NCI-H526 treated with DMSO at 0.1 percent for 48 hours (cell line): Measurements from ENCODE around the gene NFATC2.
"Not testable (repeated sequence)": the region's sequence is repeated elsewhere in the genome, so short reads cannot be mapped to it uniquely, and the experiment has no call there.

Experiments
- DNase-seq: peaks from one replicate; lab custom pipeline; 2025; lab: John Stamatoyannopoulos, UW

Gene NFATC2

GRCh38 chr20:51354191-51354768, 188.2 kb downstream of the NFATC2 start:
- DNase-seq: no peak

GRCh38 chr20:51353491-51353890, 189.0 kb downstream of the NFATC2 start:
- no peak for DNase-seq

GRCh38 chr20:51352791-51353190, 189.7 kb downstream of the NFATC2 start:
- DNase-seq: no peak

DNA sequence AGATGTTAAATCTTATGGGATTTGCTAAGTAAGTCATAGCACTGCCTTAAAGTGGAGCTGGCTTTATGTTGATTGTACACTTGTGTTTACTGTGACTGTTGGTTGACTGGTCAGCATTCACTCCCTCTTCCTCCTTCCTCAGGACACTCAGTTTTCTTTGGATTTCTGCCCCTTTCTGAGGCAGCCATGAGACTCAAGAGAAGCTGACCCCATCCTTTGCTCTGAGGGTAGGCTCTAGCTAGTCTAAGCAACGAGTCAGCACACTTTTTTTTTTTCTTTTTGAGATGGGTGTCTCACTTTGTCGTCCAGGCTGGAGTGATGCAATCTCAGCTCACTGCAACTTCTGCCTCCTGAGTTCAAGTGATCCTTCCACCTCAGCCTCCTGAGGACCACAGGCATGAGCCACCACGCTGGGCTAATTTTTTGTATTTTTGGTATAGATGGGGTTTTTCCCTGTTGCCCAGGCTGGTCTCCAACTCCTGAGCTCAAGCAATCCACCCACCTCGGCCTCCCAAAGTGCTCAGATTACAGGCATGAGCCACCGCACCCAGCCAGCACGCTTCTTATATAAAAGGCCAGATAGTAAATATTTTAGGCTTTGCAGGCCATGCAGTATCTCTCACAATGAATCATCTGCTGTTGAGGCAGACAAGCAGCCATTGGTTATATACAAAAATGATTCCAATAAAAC, 191.4 kb downstream of the NFATC2 start:
- no peak for DNase-seq

GRCh38 chr20:51348876-51349275, 193.6 kb downstream of the NFATC2 start:
- no peak for DNase-seq

DNA sequence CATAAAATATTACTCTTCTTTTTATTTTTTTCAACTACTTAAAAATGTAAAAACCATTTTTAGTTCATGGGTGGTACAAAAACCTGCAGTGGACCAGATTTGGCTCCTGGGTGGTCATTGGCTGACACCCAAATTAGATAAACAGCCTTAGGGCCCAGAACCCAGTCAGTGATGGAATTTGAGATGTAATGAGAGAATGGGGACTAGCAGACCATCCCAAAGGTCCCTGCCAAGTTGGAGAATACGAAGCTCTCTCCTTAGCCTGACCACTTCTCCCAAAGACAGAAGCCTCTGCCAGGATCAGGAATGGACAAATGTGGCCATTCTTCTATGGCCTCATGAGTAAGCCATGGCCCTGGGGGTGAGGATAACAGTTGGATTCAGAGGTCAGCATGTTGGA, 194.7 kb downstream of the NFATC2 start:
- no peak for DNase-seq

DNA sequence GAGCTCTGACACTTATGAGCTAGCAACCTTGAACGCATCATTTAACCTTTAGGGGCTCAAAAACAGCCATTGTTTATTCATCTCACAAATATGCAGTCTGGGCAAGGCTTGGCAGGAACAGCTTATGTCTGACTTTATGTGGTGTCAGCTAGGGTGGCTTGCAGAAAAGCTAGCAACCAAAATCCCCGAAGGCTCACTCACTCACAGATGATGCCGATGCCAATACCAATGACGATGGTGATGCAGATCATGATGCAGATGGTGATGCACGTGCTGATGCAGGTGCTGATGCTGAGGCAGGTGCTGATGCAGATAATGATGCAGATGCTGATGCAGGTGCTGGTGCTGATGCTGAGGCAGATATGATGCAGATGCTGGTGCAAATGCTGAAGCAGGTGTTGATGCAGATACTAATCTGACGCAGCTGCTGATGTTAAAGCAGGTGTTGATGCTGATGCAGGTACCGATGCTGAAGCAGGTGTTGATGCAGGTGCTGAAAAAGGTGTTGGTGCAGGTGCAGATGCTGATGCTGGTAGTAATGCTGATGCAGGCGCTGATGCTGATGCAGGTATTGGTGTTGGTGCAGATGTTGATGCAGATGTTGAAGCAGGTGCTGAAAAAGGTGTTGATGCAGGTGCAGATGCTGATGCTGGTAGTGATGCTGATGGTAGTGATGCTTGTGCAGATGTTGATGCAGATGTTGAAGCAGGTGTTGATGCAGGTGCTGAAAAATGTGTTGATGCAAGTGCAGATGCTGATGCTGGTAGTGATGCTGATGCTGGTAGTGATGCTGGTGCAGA, 195.6 kb downstream of the NFATC2 start:
- DNase-seq: no peak

DNA sequence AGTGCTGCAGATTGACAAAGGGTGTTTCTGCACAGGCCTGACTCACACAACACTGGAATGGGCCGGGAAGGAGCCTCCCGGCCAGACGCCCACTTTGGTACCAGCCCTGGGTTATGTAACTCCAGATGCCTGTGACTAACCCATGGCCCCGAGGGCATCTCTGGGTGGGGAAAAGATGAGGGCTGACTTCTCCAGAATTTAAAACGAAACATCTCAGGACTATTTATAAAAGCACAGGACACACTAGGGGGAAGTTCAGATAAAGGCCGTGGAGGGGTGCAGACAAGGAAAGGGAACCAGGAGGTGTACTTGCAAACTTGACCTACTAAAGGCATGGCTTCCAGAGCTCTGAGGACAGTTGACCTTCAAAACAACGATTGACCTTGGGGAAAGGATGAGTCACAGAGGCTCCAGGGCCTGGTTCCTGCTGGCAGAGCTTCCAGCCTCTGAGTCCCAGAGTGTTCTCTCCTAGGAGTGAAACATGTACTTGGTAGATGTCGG, 196.9 kb downstream of the NFATC2 start:
- DNase-seq: no peak

GRCh38 chr20:51343802-51344201, 198.7 kb downstream of the NFATC2 start:
- DNase-seq: not testable (repeated sequence)

GRCh38 chr20:51342510-51343236, 199.8 kb downstream of the NFATC2 start:
- no peak for DNase-seq

- no peak for DNase-seq
Observed at GRCh38 chr20:51341581-51341980, 200.9 kb downstream of the NFATC2 start.

DNA sequence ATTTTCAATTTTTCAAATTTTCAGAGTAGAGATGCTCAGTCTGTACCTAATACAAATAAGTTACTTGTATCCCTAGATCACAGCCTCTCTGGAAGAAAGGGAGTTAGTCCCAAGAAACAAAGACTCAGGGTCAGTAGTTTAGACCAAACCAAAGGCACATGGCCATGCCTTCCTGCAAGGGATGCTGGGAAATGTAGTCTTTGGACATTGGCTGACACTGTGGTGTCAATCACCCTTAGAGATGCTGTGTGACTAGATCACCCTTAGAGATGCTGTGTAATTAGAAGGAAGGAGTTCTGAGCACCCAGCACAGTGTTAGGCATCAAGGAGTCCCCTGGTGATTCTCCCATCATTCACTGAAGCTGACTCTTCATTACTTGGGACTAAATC, 202.1 kb downstream of the NFATC2 start:
- no peak for DNase-seq

GRCh38 chr20:51339721-51340450, 202.6 kb downstream of the NFATC2 start:
- no peak for DNase-seq

- DNase-seq: no peak
Observed at GRCh38 chr20:51338692-51339440, 203.7 kb downstream of the NFATC2 start.

- no peak for DNase-seq
Observed at GRCh38 chr20:51337126-51337805, 205.3 kb downstream of the NFATC2 start.
